ENCODE measurements around the gene MGRN1.

DNA sequence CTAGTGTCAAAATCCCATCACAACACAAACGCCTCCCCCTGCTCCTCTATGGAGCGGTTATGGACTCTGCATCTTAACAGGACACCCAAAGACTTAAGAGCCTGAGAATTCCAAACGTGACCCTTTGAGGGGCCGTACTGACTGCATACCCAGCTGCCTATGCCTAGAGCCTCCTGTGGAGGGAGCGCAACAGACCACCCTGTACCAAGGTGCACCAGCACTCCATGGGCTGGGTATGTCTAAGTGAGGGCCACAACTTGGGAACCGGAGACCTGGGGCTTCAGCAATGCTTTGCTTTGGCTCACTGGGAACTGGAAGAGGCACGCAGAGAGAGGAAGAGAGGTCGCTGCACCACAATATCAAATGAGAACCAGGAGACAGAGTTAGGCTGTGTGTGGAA, 104.0 kb downstream of the MGRN1 start:
- no peak for TF ChIP-seq EZH2phosphoT487 (IDR thresholded peaks at IDR 0.05; ENCODE audit: low read depth, severe bottlenecking, unreplicated experiment)
- no peak for TF ChIP-seq EZH2 (IDR thresholded peaks at IDR 0.05; ENCODE audit: borderline replicate concordance)

All from hepatocyte (in vitro differentiated cells).